ENCODE data around the gene MZF1. TPM values are rescaled to one million over a fixed set of nuclear protein-coding genes. Genes with fewer than 3 reads are reported as not detected.

The MZF1 gene
- total and polyA plus RNA-seq, 2 experiments from 2014 or later = 10.2 to 21.8 TPM

DNA sequence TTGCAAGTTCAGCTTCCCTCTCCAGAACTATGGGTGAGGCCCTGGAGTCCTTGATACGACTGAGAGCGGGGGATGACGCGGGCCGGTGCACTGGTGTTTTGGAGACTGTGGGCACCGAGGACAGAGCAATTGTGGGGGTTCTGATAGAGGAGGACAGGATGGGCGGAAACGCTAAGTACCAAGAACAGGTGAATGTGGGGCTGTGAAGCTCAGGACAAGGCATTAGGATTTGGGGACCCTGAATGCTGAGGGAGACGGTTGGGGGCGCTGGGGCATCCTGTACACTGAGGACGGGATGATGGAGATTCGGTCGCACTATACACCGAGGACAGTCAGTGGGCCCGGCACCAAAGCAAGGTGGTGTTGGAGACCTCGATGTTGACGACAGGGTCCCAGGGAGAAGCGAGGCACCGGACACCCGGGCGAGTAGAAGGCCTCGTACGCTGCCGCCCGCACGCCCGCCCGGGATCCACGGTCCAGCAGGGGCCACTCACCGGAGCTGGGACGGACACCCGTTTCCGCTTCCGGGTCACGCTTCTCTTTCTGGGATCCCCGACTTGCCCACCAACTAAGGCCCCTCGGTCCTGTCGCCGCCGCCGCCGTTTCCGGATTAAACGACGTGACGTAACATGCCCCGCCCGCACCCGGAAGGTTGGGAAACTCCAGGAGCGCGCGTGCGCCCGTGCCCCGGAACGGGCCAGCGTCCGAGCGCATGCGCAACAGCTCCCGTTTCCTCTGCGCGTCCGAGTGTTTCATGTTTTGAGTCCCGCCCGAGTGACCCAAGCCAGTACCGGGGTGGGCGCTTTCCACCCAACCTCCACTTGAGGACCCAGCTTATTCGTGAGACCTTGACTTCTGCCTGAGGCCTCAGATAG lies 18.4 kb downstream of the MZF1 start, which contains the start of gene CHMP2A:
Gene CHMP2A (minus strand): TSS at position 612 of the 875 bp plus-strand sequence. CDS start 893 bp downstream, outside the sequence.
- Histone ChIP-seq H3K27ac (ENCODE audit: low read depth) (peak within 1 kb of the TSS; percentile 97), H3K79me2 (replicated peaks; ENCODE audit: insufficient read depth) (peaks cover 20% of the 10 kb centered on the region), H3F3A (replicated peaks; ENCODE audit: low read depth) (peaks cover 69% of the 10 kb centered on the region), H2AFZ (no peak within 1 kb of the TSS), H3K4me3 (peak within 1 kb of the TSS; percentile 93), H3K36me3 (ENCODE audit: insufficient read depth) (peaks cover 22% of the 10 kb centered on the region), H3K9me2 (ENCODE audit: insufficient read depth) (no peaks in the 10 kb centered on the region; the same call in 1 of the 2 replicates), H3K4me1 (ENCODE audit: insufficient read depth) (peaks cover 17% of the 10 kb centered on the region), H4K20me1 (replicated peaks; ENCODE audit: insufficient read depth) (peaks cover 1% of the 10 kb centered on the region), H3K27me3 (ENCODE audit: insufficient read depth) (0 out of 2 replicates have a peak, but pooled peaks cover under 1% of the 10 kb centered on the region), H3K4me2 (peak within 1 kb of the TSS; percentile 98)
- ATAC-seq (peak; percentile 55), DNase-seq (ENCODE audit: low spot score) (peak; percentile 99)
- Mint-ChIP-seq H3K27ac (peak within 1 kb of the TSS; percentile 98), H3K27me3 (ENCODE audit: insufficient read depth, low read depth, poor library complexity) (peaks cover 45% of the 10 kb centered on the region), H3K4me1 (peaks cover 39% of the 10 kb centered on the region), H3K4me3 (peak within 1 kb of the TSS; percentile 95), H3K36me3 (ENCODE audit: low read depth) (peaks cover 73% of the 10 kb centered on the region), H3K9me3 (peaks cover 8% of the 10 kb centered on the region; the same call in 2 of the 3 replicates)
- TF ChIP-seq NANOG (IDR thresholded peaks at IDR 0.05; ENCODE audit: borderline replicate concordance) (no peak), EZH2phosphoT487 (IDR thresholded peaks at IDR 0.05; ENCODE audit: unreplicated experiment) (no peak), STAT1 (IDR thresholded peaks at IDR 0.05; ENCODE audit: unreplicated experiment) (no peak), POLR2AphosphoS5 (IDR thresholded peaks at IDR 0.05; ENCODE audit: low read depth) (peak; percentile 94), ZNF114 (CRISPR knock-in tag; IDR thresholded peaks at IDR 0.05) (no peak), ZNF331 (CRISPR knock-in tag; IDR thresholded peaks at IDR 0.05; ENCODE audit: low read depth) (no peak), EZH2 (IDR thresholded peaks at IDR 0.05; ENCODE audit: low read depth, unreplicated experiment) (no peak), JUNB (IDR thresholded peaks at IDR 0.05; ENCODE audit: unreplicated experiment) (no peak), CREB1 (CRISPR knock-in tag; IDR thresholded peaks at IDR 0.05; ENCODE audit: low read depth) (peak; percentile 93)
- TF ChIP-seq, protein P1, sequence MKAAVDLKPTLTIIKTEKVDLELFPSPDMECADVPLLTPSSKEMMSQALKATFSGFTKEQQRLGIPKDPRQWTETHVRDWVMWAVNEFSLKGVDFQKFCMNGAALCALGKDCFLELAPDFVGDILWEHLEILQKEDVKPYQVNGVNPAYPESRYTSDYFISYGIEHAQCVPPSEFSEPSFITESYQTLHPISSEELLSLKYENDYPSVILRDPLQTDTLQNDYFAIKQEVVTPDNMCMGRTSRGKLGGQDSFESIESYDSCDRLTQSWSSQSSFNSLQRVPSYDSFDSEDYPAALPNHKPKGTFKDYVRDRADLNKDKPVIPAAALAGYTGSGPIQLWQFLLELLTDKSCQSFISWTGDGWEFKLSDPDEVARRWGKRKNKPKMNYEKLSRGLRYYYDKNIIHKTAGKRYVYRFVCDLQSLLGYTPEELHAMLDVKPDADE (IDR thresholded peaks at IDR 0.05) = peak; percentile 86
- TF ChIP-seq, protein P2, sequence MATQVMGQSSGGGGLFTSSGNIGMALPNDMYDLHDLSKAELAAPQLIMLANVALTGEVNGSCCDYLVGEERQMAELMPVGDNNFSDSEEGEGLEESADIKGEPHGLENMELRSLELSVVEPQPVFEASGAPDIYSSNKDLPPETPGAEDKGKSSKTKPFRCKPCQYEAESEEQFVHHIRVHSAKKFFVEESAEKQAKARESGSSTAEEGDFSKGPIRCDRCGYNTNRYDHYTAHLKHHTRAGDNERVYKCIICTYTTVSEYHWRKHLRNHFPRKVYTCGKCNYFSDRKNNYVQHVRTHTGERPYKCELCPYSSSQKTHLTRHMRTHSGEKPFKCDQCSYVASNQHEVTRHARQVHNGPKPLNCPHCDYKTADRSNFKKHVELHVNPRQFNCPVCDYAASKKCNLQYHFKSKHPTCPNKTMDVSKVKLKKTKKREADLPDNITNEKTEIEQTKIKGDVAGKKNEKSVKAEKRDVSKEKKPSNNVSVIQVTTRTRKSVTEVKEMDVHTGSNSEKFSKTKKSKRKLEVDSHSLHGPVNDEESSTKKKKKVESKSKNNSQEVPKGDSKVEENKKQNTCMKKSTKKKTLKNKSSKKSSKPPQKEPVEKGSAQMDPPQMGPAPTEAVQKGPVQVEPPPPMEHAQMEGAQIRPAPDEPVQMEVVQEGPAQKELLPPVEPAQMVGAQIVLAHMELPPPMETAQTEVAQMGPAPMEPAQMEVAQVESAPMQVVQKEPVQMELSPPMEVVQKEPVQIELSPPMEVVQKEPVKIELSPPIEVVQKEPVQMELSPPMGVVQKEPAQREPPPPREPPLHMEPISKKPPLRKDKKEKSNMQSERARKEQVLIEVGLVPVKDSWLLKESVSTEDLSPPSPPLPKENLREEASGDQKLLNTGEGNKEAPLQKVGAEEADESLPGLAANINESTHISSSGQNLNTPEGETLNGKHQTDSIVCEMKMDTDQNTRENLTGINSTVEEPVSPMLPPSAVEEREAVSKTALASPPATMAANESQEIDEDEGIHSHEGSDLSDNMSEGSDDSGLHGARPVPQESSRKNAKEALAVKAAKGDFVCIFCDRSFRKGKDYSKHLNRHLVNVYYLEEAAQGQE (IDR thresholded peaks at IDR 0.05; ENCODE audit: unreplicated experiment) = no peak
- TF ChIP-seq, protein P3, sequence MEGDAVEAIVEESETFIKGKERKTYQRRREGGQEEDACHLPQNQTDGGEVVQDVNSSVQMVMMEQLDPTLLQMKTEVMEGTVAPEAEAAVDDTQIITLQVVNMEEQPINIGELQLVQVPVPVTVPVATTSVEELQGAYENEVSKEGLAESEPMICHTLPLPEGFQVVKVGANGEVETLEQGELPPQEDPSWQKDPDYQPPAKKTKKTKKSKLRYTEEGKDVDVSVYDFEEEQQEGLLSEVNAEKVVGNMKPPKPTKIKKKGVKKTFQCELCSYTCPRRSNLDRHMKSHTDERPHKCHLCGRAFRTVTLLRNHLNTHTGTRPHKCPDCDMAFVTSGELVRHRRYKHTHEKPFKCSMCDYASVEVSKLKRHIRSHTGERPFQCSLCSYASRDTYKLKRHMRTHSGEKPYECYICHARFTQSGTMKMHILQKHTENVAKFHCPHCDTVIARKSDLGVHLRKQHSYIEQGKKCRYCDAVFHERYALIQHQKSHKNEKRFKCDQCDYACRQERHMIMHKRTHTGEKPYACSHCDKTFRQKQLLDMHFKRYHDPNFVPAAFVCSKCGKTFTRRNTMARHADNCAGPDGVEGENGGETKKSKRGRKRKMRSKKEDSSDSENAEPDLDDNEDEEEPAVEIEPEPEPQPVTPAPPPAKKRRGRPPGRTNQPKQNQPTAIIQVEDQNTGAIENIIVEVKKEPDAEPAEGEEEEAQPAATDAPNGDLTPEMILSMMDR (conservative IDR thresholded peaks at IDR 0.05; ENCODE audit: low read depth in 2 of 2) = peak; percentile 6 to 9; a peak in 1 of 4 replicates
- TF ChIP-seq, protein P4, sequence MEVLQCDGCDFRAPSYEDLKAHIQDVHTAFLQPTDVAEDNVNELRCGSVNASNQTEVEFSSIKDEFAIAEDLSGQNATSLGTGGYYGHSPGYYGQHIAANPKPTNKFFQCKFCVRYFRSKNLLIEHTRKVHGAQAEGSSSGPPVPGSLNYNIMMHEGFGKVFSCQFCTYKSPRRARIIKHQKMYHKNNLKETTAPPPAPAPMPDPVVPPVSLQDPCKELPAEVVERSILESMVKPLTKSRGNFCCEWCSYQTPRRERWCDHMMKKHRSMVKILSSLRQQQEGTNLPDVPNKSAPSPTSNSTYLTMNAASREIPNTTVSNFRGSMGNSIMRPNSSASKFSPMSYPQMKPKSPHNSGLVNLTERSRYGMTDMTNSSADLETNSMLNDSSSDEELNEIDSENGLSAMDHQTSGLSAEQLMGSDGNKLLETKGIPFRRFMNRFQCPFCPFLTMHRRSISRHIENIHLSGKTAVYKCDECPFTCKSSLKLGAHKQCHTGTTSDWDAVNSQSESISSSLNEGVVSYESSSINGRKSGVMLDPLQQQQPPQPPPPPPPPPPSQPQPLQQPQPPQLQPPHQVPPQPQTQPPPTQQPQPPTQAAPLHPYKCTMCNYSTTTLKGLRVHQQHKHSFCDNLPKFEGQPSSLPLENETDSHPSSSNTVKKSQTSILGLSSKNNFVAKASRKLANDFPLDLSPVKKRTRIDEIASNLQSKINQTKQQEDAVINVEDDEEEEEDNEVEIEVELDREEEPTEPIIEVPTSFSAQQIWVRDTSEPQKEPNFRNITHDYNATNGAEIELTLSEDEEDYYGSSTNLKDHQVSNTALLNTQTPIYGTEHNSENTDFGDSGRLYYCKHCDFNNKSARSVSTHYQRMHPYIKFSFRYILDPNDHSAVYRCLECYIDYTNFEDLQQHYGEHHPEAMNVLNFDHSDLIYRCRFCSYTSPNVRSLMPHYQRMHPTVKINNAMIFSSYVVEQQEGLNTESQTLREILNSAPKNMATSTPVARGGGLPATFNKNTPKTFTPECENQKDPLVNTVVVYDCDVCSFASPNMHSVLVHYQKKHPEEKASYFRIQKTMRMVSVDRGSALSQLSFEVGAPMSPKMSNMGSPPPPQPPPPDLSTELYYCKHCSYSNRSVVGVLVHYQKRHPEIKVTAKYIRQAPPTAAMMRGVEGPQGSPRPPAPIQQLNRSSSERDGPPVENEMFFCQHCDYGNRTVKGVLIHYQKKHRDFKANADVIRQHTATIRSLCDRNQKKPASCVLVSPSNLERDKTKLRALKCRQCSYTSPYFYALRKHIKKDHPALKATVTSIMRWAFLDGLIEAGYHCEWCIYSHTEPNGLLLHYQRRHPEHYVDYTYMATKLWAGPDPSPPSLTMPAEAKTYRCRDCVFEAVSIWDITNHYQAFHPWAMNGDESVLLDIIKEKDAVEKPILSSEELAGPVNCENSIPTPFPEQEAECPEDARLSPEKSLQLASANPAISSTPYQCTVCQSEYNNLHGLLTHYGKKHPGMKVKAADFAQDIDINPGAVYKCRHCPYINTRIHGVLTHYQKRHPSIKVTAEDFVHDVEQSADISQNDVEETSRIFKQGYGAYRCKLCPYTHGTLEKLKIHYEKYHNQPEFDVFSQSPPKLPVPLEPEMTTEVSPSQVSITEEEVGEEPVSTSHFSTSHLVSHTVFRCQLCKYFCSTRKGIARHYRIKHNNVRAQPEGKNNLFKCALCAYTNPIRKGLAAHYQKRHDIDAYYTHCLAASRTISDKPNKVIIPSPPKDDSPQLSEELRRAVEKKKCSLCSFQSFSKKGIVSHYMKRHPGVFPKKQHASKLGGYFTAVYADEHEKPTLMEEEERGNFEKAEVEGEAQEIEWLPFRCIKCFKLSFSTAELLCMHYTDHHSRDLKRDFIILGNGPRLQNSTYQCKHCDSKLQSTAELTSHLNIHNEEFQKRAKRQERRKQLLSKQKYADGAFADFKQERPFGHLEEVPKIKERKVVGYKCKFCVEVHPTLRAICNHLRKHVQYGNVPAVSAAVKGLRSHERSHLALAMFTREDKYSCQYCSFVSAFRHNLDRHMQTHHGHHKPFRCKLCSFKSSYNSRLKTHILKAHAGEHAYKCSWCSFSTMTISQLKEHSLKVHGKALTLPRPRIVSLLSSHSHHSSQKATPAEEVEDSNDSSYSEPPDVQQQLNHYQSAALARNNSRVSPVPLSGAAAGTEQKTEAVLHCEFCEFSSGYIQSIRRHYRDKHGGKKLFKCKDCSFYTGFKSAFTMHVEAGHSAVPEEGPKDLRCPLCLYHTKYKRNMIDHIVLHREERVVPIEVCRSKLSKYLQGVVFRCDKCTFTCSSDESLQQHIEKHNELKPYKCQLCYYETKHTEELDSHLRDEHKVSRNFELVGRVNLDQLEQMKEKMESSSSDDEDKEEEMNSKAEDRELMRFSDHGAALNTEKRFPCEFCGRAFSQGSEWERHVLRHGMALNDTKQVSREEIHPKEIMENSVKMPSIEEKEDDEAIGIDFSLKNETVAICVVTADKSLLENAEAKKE (CRISPR knock-in tag; IDR thresholded peaks at IDR 0.05) = no peak
